ENCODE results near the gene THRAP3. TPM values are rescaled to one million over a fixed set of nuclear protein-coding genes. Genes with fewer than 3 reads are reported as not detected.

Gene THRAP3
- total RNA-seq, 1 experiment from 2014 or later = 160 TPM

GRCh38 chr1:36324353-36324703 lies 100.1 kb downstream of the THRAP3 start:
- CTCF ChIA-PET = interaction anchor here (0.9 to 4.8 kb wide), 11 partner anchors 18 to 227 kb away, joined by 3 to 32 read pairs (median 5); partner anchors contain the start of genes SH3D21 and TRAPPC3
- POLR2A ChIA-PET = interaction anchor here (1.3 to 7.3 kb wide), 5 partner anchors 18 to 76 kb away, joined by 3 to 77 read pairs (median 7); partner anchors contain the start of gene SH3D21
- TF ChIP-seq SP1 (CRISPR knock-in tag; conservative IDR thresholded peaks at IDR 0.05) = 0 out of 2 replicates have a peak, but pooled peaks have one; percentile 2
- no peak for TF ChIP-seq FOXP1 (CRISPR knock-in tag; IDR thresholded peaks at IDR 0.05; ENCODE audit: borderline replicate concordance)
- Mint-ChIP-seq H3K36me3 (no peaks in the 10 kb centered on the region), H3K4me1 (peaks cover 26% of the 10 kb centered on the region), H3K27me3 (ENCODE audit: low read depth) (peaks cover 10% of the 10 kb centered on the region), H3K9me3 (no peaks in the 10 kb centered on the region), H3K27ac (peak overlapping the region; percentile 9; the same call in 1 of the 2 replicates), H3K4me3 (peak overlapping the region; percentile 76)
- ATAC-seq (no peak), DNase-seq (ENCODE audit: low spot score) (no peak)

GRCh38 chr1:36326499-36326898 lies 102.3 kb downstream of the THRAP3 start:
- ChIA-PET POLR2A (no interaction called here), CTCF (interaction anchor here (1.5 kb wide), 1 partner anchor 43 kb away, joined by 4 read pairs; no protein-coding TSS in a partner anchor)
- Mint-ChIP-seq H3K9me3 (no peaks in the 10 kb centered on the region), H3K4me1 (peaks cover 21% of the 10 kb centered on the region), H3K36me3 (no peaks in the 10 kb centered on the region), H3K27ac (no peak overlapping the region), H3K27me3 (ENCODE audit: low read depth) (peaks cover 10% of the 10 kb centered on the region), H3K4me3 (no peak overlapping the region)
- TF ChIP-seq ATF6 (CRISPR knock-in tag; IDR thresholded peaks at IDR 0.05) (no peak), ZBTB43 (CRISPR knock-in tag; IDR thresholded peaks at IDR 0.05) (no peak), CBFB (CRISPR knock-in tag; IDR thresholded peaks at IDR 0.05; ENCODE audit: low read depth) (no peak), ZNF263 (CRISPR knock-in tag; IDR thresholded peaks at IDR 0.05; ENCODE audit: low read depth) (no peak), ZNF396 (CRISPR knock-in tag; IDR thresholded peaks at IDR 0.05; ENCODE audit: borderline replicate concordance) (no peak), USF1 (CRISPR knock-in tag; IDR thresholded peaks at IDR 0.05) (no peak), NFYB (CRISPR knock-in tag; conservative IDR thresholded peaks at IDR 0.05; ENCODE audit: low read depth) (no peak)
- DNase-seq (ENCODE audit: low spot score) (no peak), ATAC-seq (no peak)

- no peaks in the 10 kb centered on the region for H3K9me3 Mint-ChIP-seq
- peak overlapping the region; percentile 64; the same call in 1 of the 2 replicates for H3K27ac Mint-ChIP-seq
- ChIA-PET POLR2A (no interaction called here), CTCF (interaction anchor here (1.0 to 1.5 kb wide), 2 partner anchors 15 to 42 kb away, joined by 4 read pairs; no protein-coding TSS in a partner anchor)
- peaks cover 18% of the 10 kb centered on the region for H3K27me3 Mint-ChIP-seq (ENCODE audit: low read depth)
- no peak overlapping the region for H3K4me3 Mint-ChIP-seq
- no peaks in the 10 kb centered on the region for H3K36me3 Mint-ChIP-seq
- H3K4me1 Mint-ChIP-seq = peaks cover 17% of the 10 kb centered on the region
- DNase-seq (ENCODE audit: low spot score) = no peak
- ATAC-seq = no peak
- no peak for TF ChIP-seq ATF6 (CRISPR knock-in tag; IDR thresholded peaks at IDR 0.05)
- no peak for TF ChIP-seq CDX4 (CRISPR knock-in tag; IDR thresholded peaks at IDR 0.05; ENCODE audit: borderline replicate concordance)
- TF ChIP-seq FOXJ3 (CRISPR knock-in tag; IDR thresholded peaks at IDR 0.05; ENCODE audit: borderline replicate concordance) = no peak
- no peak for TF ChIP-seq ETV6 (CRISPR knock-in tag; IDR thresholded peaks at IDR 0.05)
- TF ChIP-seq TEAD1 (CRISPR knock-in tag; IDR thresholded peaks at IDR 0.05) = no peak
- no peak for TF ChIP-seq PRDM15 (CRISPR knock-in tag; IDR thresholded peaks at IDR 0.05)
- no peak for TF ChIP-seq HMGA2 (CRISPR knock-in tag; IDR thresholded peaks at IDR 0.05)
- no peak for TF ChIP-seq ATF1 (CRISPR knock-in tag; IDR thresholded peaks at IDR 0.05)
- TF ChIP-seq SMAD4 (CRISPR knock-in tag; IDR thresholded peaks at IDR 0.05) = no peak
- TF ChIP-seq SOX15 (CRISPR knock-in tag; IDR thresholded peaks at IDR 0.05) = no peak
- no peak for TF ChIP-seq KAT7 (CRISPR knock-in tag; IDR thresholded peaks at IDR 0.05; ENCODE audit: borderline replicate concordance)
- no peak for TF ChIP-seq NFYB (CRISPR knock-in tag; conservative IDR thresholded peaks at IDR 0.05; ENCODE audit: low read depth)
- TF ChIP-seq ZNF423 (CRISPR knock-in tag; IDR thresholded peaks at IDR 0.05) = no peak
Observed at GRCh38 chr1:36327421-36328087, 103.3 kb downstream of the THRAP3 start.
